DMS153 treated with DMSO at 0.1 percent for 48 hours (cell line): ENCODE measurements around the gene PAGE5.

ENCODE experiments used
- DNase-seq: peaks from one replicate; lab custom pipeline; 2025; ENCODE audit not compliant: unreplicated experiment; lab: John Stamatoyannopoulos, UW

The PAGE5 gene

GRCh38 chrX:55220119-55220794 lies at the start of gene PAGE5:
Gene PAGE5 (plus strand): TSS chrX:55220346. CDS start chrX:55221383, 1,037 bp downstream.
- no peak for DNase-seq

- no peak for DNase-seq
Observed at GRCh38 chrX:55187281-55187680, 32.9 kb upstream of the PAGE5 start.

GRCh38 chrX:55196688-55197087 lies 23.5 kb upstream of the PAGE5 start:
- no peak for DNase-seq

GRCh38 chrX:55201930-55202579 lies 18.1 kb upstream of the PAGE5 start:
- DNase-seq = no peak

GRCh38 chrX:55206162-55206941 lies 13.8 kb upstream of the PAGE5 start:
- no peak for DNase-seq

- no peak for DNase-seq
Observed at GRCh38 chrX:55210931-55211677, 9.0 kb upstream of the PAGE5 start.

- DNase-seq = no peak
Observed at GRCh38 chrX:55213381-55213780, 6.8 kb upstream of the PAGE5 start.

- DNase-seq = no peak
Observed at GRCh38 chrX:55240788-55241340, 20.7 kb downstream of the PAGE5 start.

GRCh38 chrX:55253528-55253927 lies 33.4 kb downstream of the PAGE5 start:
- DNase-seq = no peak

GRCh38 chrX:55260806-55261205 lies 40.7 kb downstream of the PAGE5 start:
- no peak for DNase-seq

GRCh38 chrX:55264816-55265215 lies 44.7 kb downstream of the PAGE5 start, which contains the start of gene PAGE3:
Gene PAGE3 (minus strand): TSS chrX:55264916. CDS start chrX:55263903, 1,013 bp downstream.
- DNase-seq = no peak
